ENCODE measurements around the gene KLHDC3. TPM values are rescaled to one million over a fixed set of nuclear protein-coding genes. Genes with fewer than 3 reads are reported as not detected.

Gene KLHDC3
- total and polyA plus RNA-seq, 10 of the 15 experiments (the other 5 are each of a cell fraction or from before 2014, with no cell fraction given), result 2.4 to 102 (median 55.4) TPM

- TF ChIP-seq MEF2B (IDR thresholded peaks at IDR 0.05; ENCODE audit: partially characterized antibody, poor library complexity, severe bottlenecking) (no peak), RFX5 (IDR thresholded peaks at IDR 0.05; ENCODE audit: low read depth, low read length) (no peak), HDGF (IDR thresholded peaks at IDR 0.05) (peak; percentile 86), HDAC2 (IDR thresholded peaks at IDR 0.05) (no peak), RAD21 (IDR thresholded peaks at IDR 0.05; ENCODE audit: insufficient read depth, low read depth, low read length) (no peak), NRF1 (conservative IDR thresholded peaks at IDR 0.05; ENCODE audit: low read depth, low read length) (no peak), PAX8 (IDR thresholded peaks at IDR 0.05) (no peak), ZBTB11 (CRISPR knock-in tag; IDR thresholded peaks at IDR 0.05) (no peak), BCL11A (IDR thresholded peaks at IDR 0.05; ENCODE audit: low read depth, low read length) (no peak), JUND (IDR thresholded peaks at IDR 0.05; ENCODE audit: low read depth, low read length) (no peak), SMARCA5 (IDR thresholded peaks at IDR 0.05) (peak; percentile 74; the same call in 1 of the 2 replicates), E4F1 (IDR thresholded peaks at IDR 0.05; ENCODE audit: borderline replicate concordance, partially characterized antibody) (peak; percentile 65), RBBP5 (conservative IDR thresholded peaks at IDR 0.05) (no peak), SRF (IDR thresholded peaks at IDR 0.05; ENCODE audit: low read depth in 2 of 2, low read length in 2 of 2) (no peak), POLR2AphosphoS5 (IDR thresholded peaks at IDR 0.05; ENCODE audit: low read length) (peak; percentile 95), HCFC1 (IDR thresholded peaks at IDR 0.05; ENCODE audit: low read length) (peak; percentile 50; the same call in 1 of the 2 replicates), NR2C1 (IDR thresholded peaks at IDR 0.05) (peak; percentile 58; the same call in 1 of the 2 replicates), RELB (IDR thresholded peaks at IDR 0.05; ENCODE audit: low read depth) (peak; percentile 56; the same call in 1 of the 2 replicates), TBL1XR1 (IDR thresholded peaks at IDR 0.05; ENCODE audit: low read depth, low read length) (no peak), TCF7 (IDR thresholded peaks at IDR 0.05; ENCODE audit: borderline replicate concordance) (no peak)
- TF ChIP-seq, protein P1, sequence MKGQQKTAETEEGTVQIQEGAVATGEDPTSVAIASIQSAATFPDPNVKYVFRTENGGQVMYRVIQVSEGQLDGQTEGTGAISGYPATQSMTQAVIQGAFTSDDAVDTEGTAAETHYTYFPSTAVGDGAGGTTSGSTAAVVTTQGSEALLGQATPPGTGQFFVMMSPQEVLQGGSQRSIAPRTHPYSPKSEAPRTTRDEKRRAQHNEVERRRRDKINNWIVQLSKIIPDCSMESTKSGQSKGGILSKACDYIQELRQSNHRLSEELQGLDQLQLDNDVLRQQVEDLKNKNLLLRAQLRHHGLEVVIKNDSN (IDR thresholded peaks at IDR 0.05; ENCODE audit: borderline replicate concordance, extremely low read length, insufficient read depth, low read depth, low read length), result no peak
Measured at GRCh38 chr6:42978839-42979522, 35.1 kb upstream of the KLHDC3 start, which contains the start of gene PEX6 (continued).

All from GM12878 (cell line).